OCI-LY7 (cell line): ENCODE measurements around the gene THRB.

Experiments used
- CTCF ChIP-seq: fragments of 200-600 bp; sonication (generic); conservative IDR thresholded peaks from 2 replicates; pipeline ENCODE4 v1.5.1; 2014; ENCODE audit warnings: mild to moderate bottlenecking, antibody characterized with exemption, low read length, moderate library complexity, mixed read lengths
- EZH2phosphoT487 ChIP-seq: fragments of 200-600 bp; sonication (generic); IDR thresholded peaks from 2 replicates; pipeline ENCODE4 v1.6.1; 2018; ENCODE audit warnings: low read depth, borderline replicate concordance, mild to moderate bottlenecking, mixed run types, antibody characterized with exemption, low read length, moderate library complexity, mixed read lengths

- TF ChIP-seq CTCF (no peak), EZH2phosphoT487 (no peak)
These were observed 340.5 kb downstream of the THRB start for GRCh38 chr3:24154013-24154695.
